GM23248 (cell line): ENCODE results near the gene PDCD2L. TPM values are rescaled to one million over a fixed set of nuclear protein-coding genes. Genes with fewer than 3 reads are reported as not detected.

Experiments
- DNase-seq: peaks from one replicate; pipeline ENCODE4 v3.0.0-alpha.2; 2015
- H2AFZ ChIP-seq: fragments of 200-600 bp; sonication (generic); 2 replicates; pipeline ENCODE4 v1.6.1; 2016; ENCODE audit warnings: antibody characterized with exemption
- H3F3A ChIP-seq: fragments of 200-600 bp; sonication (generic); 2 replicates; pipeline ENCODE4 v1.6.1; 2016; ENCODE audit warnings: mild to moderate bottlenecking, antibody characterized with exemption, mixed run types; ENCODE audit not compliant: insufficient read depth
- H3K27ac ChIP-seq: fragments of 200-600 bp; sonication (generic); 2 replicates; pipeline ENCODE4 v1.5.1; 2016; ENCODE audit warnings: mild to moderate bottlenecking
- H3K27me3 ChIP-seq: fragments of 200-600 bp; sonication (generic); replicated peaks from 2 replicates; pipeline ENCODE4 v1.6.1; 2016; ENCODE audit warnings: mild to moderate bottlenecking; ENCODE audit not compliant: insufficient read depth
- H3K36me3 ChIP-seq: fragments of 200-600 bp; sonication (generic); 2 replicates; pipeline ENCODE4 v1.6.1; 2016; ENCODE audit warnings: low read depth, mild to moderate bottlenecking
- H3K4me1 ChIP-seq: fragments of 200-600 bp; sonication (generic); 2 replicates; pipeline ENCODE4 v1.6.1; 2016; ENCODE audit warnings: mild to moderate bottlenecking; ENCODE audit not compliant: insufficient read depth
- H3K4me2 ChIP-seq: fragments of 200-600 bp; sonication (generic); one replicate; pipeline ENCODE4 v1.6.1; 2016; ENCODE audit warnings: mild to moderate bottlenecking; ENCODE audit not compliant: unreplicated experiment
- H3K4me3 ChIP-seq: fragments of 200-600 bp; sonication (generic); 2 replicates; pipeline ENCODE4 v1.5.1; 2016; ENCODE audit warnings: mild to moderate bottlenecking
- H3K79me2 ChIP-seq: fragments of 200-600 bp; sonication (generic); 2 replicates; pipeline ENCODE4 v1.6.1; 2016; ENCODE audit warnings: mild to moderate bottlenecking; ENCODE audit not compliant: insufficient read depth
- H3K9ac ChIP-seq: fragments of 200-600 bp; sonication (generic); 2 replicates; pipeline ENCODE4 v1.6.1; 2016; ENCODE audit warnings: mild to moderate bottlenecking
- H3K9me2 ChIP-seq: fragments of 200-600 bp; sonication (generic); 2 replicates; pipeline ENCODE4 v1.6.1; 2016; ENCODE audit warnings: mixed run types, mild to moderate bottlenecking, moderate library complexity; ENCODE audit not compliant: insufficient read depth
- H3K9me3 ChIP-seq: fragments of 200-600 bp; sonication (generic); one replicate; pipeline ENCODE4 v1.6.1; 2017; ENCODE audit warnings: low read depth
- H4K20me1 ChIP-seq: fragments of 200-600 bp; sonication (generic); 2 replicates; pipeline ENCODE4 v1.6.0; 2016; ENCODE audit not compliant: insufficient read depth
- EZH2 ChIP-seq: fragments of 200-600 bp; sonication (generic); IDR thresholded peaks from 2 replicates; pipeline ENCODE4 v1.6.1; 2018; ENCODE audit warnings: antibody characterized with exemption, mild to moderate bottlenecking; ENCODE audit not compliant: insufficient read depth, poor library complexity, severe bottlenecking
- EZH2phosphoT487 ChIP-seq: fragments of 200-600 bp; sonication (generic); IDR thresholded peaks from 2 replicates; pipeline ENCODE4 v1.6.1; 2018; ENCODE audit warnings: antibody characterized with exemption, moderate library complexity, mild to moderate bottlenecking, low read depth; ENCODE audit not compliant: insufficient read depth
- WGBS, 2 experiments: methylation state at CpG; one replicate each; pipeline ENCODE4 v1.1.6; 2015 to 2017; ENCODE audit warnings: low lambda C conversion rate in 2 of 2, low coverage in 1 of 2; ENCODE audit errors: missing lambda C conversion rate in 2 of 2; 5-methylcytosine and 5-hydroxymethylcytosine counted together
- in situ Hi-C: fragments of 300-500 bp; cut with MboI; formaldehyde crosslinking; loops from 2 replicates; pipeline ENCODE4 v1.15.0; 2020
- polyA plus RNA-seq: library from polyadenylated mRNA; unstranded; fragments of >200 nt; fragmentation: Nextera tagmentation; extraction: Ambion mirVana; gene quantifications from 2 replicates; pipeline ENCODE4 v1.2.1, GENCODE V29; 2016
- total RNA-seq: library from RNA; depleted of rRNA; stranded (reverse); fragments of >200 nt; shearing (Covaris generic); gene quantifications from 2 replicates; pipeline ENCODE4 v1.2.3, GENCODE V29; 2014

Gene PDCD2L
- total and polyA plus RNA-seq, 2 experiments from 2014 or later: 7.4 to 13.4 TPM

- no peak overlapping the region for H3K27ac ChIP-seq
- WGBS, 2 experiments: 98 to 100% methylated on average over 3 to 5 of the region's 5 CpGs
- no peak overlapping the region for H2AFZ ChIP-seq
- no peaks in the 10 kb centered on the region for H3K4me1 ChIP-seq
- H3K36me3 ChIP-seq: peaks cover 75% of the 10 kb centered on the region
- H3K9ac ChIP-seq: no peak overlapping the region
- no peaks in the 10 kb centered on the region for H3F3A ChIP-seq
- TF ChIP-seq EZH2phosphoT487 (no peak), EZH2 (no peak)
- DNase-seq: no peak
- in situ Hi-C loops: no loop called here
- no peak overlapping the region for H3K4me3 ChIP-seq
- H3K9me3 ChIP-seq: no peaks in the 10 kb centered on the region
- no peak overlapping the region for H3K4me2 ChIP-seq
- peaks cover 34% of the 10 kb centered on the region for H3K79me2 ChIP-seq
- H3K9me2 ChIP-seq: no peaks in the 10 kb centered on the region
- no peaks in the 10 kb centered on the region for H3K27me3 ChIP-seq
- H4K20me1 ChIP-seq: no peaks in the 10 kb centered on the region
Measured at GRCh38 chr19:34380639-34381241, 23.5 kb upstream of the PDCD2L start.

GRCh38 chr19:34381399-34382251, 22.6 kb upstream of the PDCD2L start:
- no peak overlapping the region for H3K4me3 ChIP-seq
- H2AFZ ChIP-seq: no peak overlapping the region
- TF ChIP-seq EZH2phosphoT487 (no peak), EZH2 (no peak)
- no peak overlapping the region for H3K9ac ChIP-seq
- in situ Hi-C loops: no loop called here
- no peaks in the 10 kb centered on the region for H3F3A ChIP-seq
- no peaks in the 10 kb centered on the region for H3K4me1 ChIP-seq
- no peak overlapping the region for H3K27ac ChIP-seq
- no peak for DNase-seq
- no peaks in the 10 kb centered on the region for H4K20me1 ChIP-seq
- H3K79me2 ChIP-seq: peaks cover 34% of the 10 kb centered on the region
- H3K4me2 ChIP-seq: no peak overlapping the region
- H3K27me3 ChIP-seq: no peaks in the 10 kb centered on the region
- H3K9me3 ChIP-seq: no peaks in the 10 kb centered on the region
- peaks cover 76% of the 10 kb centered on the region for H3K36me3 ChIP-seq
- WGBS, 2 experiments: 96 to 97% methylated on average over 13 to 14 of the region's 14 CpGs
- no peaks in the 10 kb centered on the region for H3K9me2 ChIP-seq

GRCh38 chr19:34382471-34382870, 21.7 kb upstream of the PDCD2L start:
- no peak overlapping the region for H3K4me2 ChIP-seq
- H3K36me3 ChIP-seq: peaks cover 77% of the 10 kb centered on the region
- in situ Hi-C loops: no loop called here
- no peaks in the 10 kb centered on the region for H3K9me2 ChIP-seq
- H3K27ac ChIP-seq: no peak overlapping the region
- no peaks in the 10 kb centered on the region for H3K27me3 ChIP-seq
- H3K4me3 ChIP-seq: no peak overlapping the region
- H3K79me2 ChIP-seq: peaks cover 32% of the 10 kb centered on the region; the same call in 1 of the 2 replicates
- H3K9me3 ChIP-seq: no peaks in the 10 kb centered on the region
- H2AFZ ChIP-seq: no peak overlapping the region
- H3F3A ChIP-seq: no peaks in the 10 kb centered on the region
- WGBS, 2 experiments: 92 to 98% methylated on average over 4 of the region's 4 CpGs
- no peak for DNase-seq
- H4K20me1 ChIP-seq: no peaks in the 10 kb centered on the region
- TF ChIP-seq EZH2phosphoT487 (no peak), EZH2 (no peak)
- H3K4me1 ChIP-seq: no peaks in the 10 kb centered on the region
- no peak overlapping the region for H3K9ac ChIP-seq

- 97 to 99% methylated on average over 5 of the region's 5 CpGs for WGBS, 2 experiments
- H3K9me3 ChIP-seq: no peaks in the 10 kb centered on the region
- no peaks in the 10 kb centered on the region for H3K9me2 ChIP-seq
- H3K36me3 ChIP-seq: peaks cover 80% of the 10 kb centered on the region
- DNase-seq: no peak
- no peak overlapping the region for H3K4me2 ChIP-seq
- H3K4me1 ChIP-seq: no peaks in the 10 kb centered on the region
- H3K27me3 ChIP-seq: no peaks in the 10 kb centered on the region
- TF ChIP-seq EZH2: no peak
- no peak for TF ChIP-seq EZH2phosphoT487
- H3K79me2 ChIP-seq: peaks cover 32% of the 10 kb centered on the region; the same call in 1 of the 2 replicates
- H3F3A ChIP-seq: no peaks in the 10 kb centered on the region
- H4K20me1 ChIP-seq: no peaks in the 10 kb centered on the region
- no peak overlapping the region for H3K4me3 ChIP-seq
- no peak overlapping the region for H3K9ac ChIP-seq
- no peak overlapping the region for H2AFZ ChIP-seq
- in situ Hi-C loops: no loop called here
- no peak overlapping the region for H3K27ac ChIP-seq
Measured at GRCh38 chr19:34383599-34383998, 20.6 kb upstream of the PDCD2L start.
